Measurements from ENCODE around the gene STARD7.

DNA sequence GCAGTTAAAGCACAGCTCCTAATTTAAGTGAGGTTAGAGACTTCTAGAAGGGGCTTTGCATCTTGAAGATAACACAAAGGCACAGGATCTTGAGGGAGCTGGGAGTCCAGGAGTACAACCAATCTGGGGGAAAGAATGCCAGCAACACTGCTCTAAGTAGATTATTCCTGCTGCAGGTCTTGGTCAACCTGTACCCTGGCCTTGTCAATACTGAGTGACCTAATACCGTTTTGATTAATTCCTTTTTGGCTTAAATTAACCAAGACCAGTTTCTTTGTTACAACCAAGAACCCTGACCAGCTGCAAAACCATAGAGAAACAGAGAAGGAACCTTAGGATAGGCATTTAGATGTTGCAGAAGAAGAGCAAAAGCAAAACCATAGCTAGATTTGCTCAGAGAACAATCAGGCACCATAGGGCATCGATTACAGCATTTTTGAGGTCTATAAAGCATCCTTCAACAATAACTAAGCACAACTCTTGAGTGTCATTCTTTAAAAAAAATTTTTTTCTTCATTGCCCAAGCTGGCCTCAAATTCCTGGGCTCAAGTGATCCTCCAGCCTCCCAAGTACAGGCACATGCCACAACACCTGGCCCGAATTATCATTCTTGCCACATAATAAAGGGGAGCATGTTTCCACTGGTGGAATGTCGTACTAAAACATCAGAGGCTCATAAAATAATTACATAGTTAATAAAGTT lies 6.3 kb downstream of the STARD7 start:
- TF ChIP-seq, protein P1, sequence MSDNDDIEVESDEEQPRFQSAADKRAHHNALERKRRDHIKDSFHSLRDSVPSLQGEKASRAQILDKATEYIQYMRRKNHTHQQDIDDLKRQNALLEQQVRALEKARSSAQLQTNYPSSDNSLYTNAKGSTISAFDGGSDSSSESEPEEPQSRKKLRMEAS (IDR thresholded peaks at IDR 0.05), result no peak
- TF ChIP-seq EHMT2 (IDR thresholded peaks at IDR 0.05; ENCODE audit: low read depth) (no peak), JUN (IDR thresholded peaks at IDR 0.05) (no peak), RAD21 (conservative IDR thresholded peaks at IDR 0.05 in 1 of 2, IDR thresholded peaks at IDR 0.05 in 1 of 2) (no peak), POLR2A (IDR thresholded peaks at IDR 0.05; ENCODE audit: low read length) (no peak), EP300 (IDR thresholded peaks at IDR 0.05) (no peak), MAFK (IDR thresholded peaks at IDR 0.05; ENCODE audit: partially characterized antibody) (no peak), MYC (IDR thresholded peaks at IDR 0.05; ENCODE audit: borderline replicate concordance, low read length) (no peak), RCOR1 (IDR thresholded peaks at IDR 0.05; ENCODE audit: low read depth, low read length) (no peak), RFX5 (IDR thresholded peaks at IDR 0.05) (no peak), BHLHE40 (IDR thresholded peaks at IDR 0.05; ENCODE audit: low read depth, low read length) (no peak), SMC3 (IDR thresholded peaks at IDR 0.05) (no peak)
- TF ChIP-seq, protein P2, sequence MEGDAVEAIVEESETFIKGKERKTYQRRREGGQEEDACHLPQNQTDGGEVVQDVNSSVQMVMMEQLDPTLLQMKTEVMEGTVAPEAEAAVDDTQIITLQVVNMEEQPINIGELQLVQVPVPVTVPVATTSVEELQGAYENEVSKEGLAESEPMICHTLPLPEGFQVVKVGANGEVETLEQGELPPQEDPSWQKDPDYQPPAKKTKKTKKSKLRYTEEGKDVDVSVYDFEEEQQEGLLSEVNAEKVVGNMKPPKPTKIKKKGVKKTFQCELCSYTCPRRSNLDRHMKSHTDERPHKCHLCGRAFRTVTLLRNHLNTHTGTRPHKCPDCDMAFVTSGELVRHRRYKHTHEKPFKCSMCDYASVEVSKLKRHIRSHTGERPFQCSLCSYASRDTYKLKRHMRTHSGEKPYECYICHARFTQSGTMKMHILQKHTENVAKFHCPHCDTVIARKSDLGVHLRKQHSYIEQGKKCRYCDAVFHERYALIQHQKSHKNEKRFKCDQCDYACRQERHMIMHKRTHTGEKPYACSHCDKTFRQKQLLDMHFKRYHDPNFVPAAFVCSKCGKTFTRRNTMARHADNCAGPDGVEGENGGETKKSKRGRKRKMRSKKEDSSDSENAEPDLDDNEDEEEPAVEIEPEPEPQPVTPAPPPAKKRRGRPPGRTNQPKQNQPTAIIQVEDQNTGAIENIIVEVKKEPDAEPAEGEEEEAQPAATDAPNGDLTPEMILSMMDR (IDR thresholded peaks at IDR 0.05), result no peak
- TF ChIP-seq, protein P3, sequence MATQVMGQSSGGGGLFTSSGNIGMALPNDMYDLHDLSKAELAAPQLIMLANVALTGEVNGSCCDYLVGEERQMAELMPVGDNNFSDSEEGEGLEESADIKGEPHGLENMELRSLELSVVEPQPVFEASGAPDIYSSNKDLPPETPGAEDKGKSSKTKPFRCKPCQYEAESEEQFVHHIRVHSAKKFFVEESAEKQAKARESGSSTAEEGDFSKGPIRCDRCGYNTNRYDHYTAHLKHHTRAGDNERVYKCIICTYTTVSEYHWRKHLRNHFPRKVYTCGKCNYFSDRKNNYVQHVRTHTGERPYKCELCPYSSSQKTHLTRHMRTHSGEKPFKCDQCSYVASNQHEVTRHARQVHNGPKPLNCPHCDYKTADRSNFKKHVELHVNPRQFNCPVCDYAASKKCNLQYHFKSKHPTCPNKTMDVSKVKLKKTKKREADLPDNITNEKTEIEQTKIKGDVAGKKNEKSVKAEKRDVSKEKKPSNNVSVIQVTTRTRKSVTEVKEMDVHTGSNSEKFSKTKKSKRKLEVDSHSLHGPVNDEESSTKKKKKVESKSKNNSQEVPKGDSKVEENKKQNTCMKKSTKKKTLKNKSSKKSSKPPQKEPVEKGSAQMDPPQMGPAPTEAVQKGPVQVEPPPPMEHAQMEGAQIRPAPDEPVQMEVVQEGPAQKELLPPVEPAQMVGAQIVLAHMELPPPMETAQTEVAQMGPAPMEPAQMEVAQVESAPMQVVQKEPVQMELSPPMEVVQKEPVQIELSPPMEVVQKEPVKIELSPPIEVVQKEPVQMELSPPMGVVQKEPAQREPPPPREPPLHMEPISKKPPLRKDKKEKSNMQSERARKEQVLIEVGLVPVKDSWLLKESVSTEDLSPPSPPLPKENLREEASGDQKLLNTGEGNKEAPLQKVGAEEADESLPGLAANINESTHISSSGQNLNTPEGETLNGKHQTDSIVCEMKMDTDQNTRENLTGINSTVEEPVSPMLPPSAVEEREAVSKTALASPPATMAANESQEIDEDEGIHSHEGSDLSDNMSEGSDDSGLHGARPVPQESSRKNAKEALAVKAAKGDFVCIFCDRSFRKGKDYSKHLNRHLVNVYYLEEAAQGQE (IDR thresholded peaks at IDR 0.05), result no peak

All from A549 (cell line).